Cardiac septum (tissue), 1 donor: ENCODE results near the gene ZRANB3. TPM values are rescaled to one million over a fixed set of nuclear protein-coding genes. Genes with fewer than 3 reads are reported as not detected.

Experiments
- DNase-seq: peaks from one replicate; pipeline ENCODE4 v3.0.0-alpha.2; 2020; ENCODE audit warnings: low spot score
- intact Hi-C: fragments of 100-400 bp; cut with DNase I; formaldehyde crosslinking; loops from one replicate; pipeline ENCODE4 v1.14.0; 2022
- total RNA-seq: library from RNA; stranded (reverse); fragmentation: NEBNext Ultra II Directional; extraction: Animal tissue kit (Norgen Biotek cat#: 25700); gene quantifications from one replicate; pipeline ENCODE4 v1.2.1, GENCODE V29; 2021
- donor health status: DM: no; HTN: no; CAD: no.

The ZRANB3 gene
- total RNA-seq, 1 donor from 2014 or later: 1.4 TPM

DNA sequence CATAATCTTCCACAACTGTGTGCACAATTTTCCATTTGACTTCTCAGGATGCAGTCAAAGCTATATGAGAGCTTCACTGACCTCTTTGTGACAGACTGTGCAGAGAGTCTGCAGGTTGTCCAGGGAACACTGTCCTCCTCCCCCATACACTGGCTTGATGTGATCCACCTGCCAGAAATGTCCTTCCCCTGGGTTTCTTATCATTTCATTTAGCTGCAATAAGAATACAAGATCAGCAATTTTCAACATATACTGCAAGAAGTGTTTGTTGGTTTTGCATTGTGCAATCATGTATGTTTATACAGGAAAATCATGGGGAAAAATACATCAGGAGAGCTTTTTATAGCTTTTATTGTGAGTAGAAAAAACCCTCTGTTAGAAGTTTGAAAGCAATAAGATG is 328.3 kb downstream of the ZRANB3 start:
- DNase-seq: no peak
- intact Hi-C loops: no loop called here

DNA sequence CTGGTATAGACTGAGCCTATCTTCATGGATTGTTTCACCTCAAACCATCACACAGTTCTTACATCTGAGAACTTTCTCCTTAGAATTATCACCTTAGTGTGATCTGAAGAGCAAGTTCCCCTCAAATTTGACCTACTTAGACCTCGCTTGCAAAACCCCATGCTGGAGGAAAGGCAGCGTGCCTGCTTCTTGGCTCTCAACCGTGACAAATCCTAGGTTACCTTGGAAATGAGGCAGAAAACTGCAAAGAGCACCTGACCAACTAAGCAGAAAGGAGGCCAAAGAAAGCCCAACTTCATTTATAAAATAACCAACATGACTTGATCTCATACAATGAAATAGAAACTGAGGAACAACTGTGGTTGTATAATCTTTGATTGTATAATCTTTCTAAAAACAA is 332.5 kb downstream of the ZRANB3 start:
- intact Hi-C loops: no loop called here
- no peak for DNase-seq

DNA sequence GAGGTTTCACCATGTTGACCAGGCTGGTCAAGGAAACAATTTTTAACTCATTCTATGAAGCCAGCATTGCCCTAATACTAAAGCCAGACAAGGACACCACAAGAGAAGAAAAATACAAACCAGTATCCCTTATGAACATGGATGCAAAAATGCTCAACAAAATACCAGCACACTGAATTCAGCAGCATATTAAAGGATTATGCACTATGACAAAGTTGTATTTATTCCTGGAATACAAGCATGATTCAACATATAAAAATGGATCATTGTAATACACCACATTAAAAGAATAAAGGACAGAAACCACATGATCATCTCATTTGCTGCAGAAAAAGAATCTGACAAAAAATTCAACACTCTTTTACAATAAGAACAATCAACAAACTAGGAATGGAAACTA is 340.2 kb downstream of the ZRANB3 start:
- no peak for DNase-seq
- intact Hi-C loops: no loop called here

DNA sequence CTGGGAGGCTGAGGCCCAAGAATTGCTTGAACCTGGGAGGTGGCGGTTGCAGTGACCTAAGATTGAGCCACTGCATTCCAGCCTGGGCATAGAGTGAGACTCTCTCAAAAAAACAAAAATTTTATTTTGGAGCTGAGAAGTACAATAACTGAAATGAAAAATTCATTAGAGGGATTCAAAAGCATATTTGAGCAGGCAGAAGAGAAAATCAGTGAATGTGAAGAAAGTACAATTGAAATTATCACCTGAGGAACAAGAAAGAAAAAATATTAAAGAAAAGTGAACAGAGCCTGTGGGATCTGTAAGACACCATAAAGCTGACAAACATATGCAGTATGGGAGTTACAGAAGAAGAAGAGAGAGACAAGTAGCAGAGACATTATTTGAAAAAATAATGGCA is 341.9 kb downstream of the ZRANB3 start:
- intact Hi-C loops: no loop called here

DNA sequence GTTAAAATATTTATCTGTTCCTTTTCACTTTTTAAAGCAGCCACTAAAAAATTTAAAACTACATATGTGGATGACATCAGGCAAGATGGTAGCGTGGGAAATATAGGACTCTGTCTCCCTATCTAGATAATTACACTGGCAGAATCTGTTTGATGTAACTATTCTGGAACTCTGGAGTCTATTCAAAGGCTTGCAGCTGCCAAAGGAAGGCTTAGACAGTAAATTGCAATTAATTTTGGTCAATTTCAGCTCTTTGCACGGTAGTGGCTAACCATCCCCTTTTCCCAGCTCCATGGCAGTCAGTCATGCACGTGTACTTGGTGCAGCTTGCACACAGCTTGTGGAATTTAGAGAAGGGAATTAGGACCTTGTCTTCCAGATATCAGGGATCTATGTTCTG is 343.7 kb downstream of the ZRANB3 start:
- intact Hi-C loops: no loop called here
- no peak for DNase-seq

More for the DNA sequence above, 341.9 kb downstream of the ZRANB3 start:
- no peak for DNase-seq

DNA sequence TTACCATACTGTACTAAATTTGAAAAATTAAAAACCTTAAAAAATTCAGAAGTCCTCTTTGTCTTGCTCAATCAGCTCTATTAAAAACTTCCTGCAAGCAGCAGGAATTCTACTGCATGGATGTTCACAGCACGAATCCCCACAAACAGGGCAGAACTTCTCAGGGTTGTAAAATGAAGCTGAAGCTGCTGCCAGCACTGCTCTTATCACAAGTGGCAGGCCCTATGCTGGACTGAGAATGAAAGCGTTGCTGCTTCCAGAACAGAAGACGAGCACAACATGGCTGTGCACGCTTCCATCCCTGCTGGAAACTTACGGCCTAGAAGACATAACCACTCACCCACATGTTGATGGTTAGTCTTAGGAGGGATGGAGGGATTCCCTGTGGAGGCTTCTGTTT is 345.0 kb downstream of the ZRANB3 start:
- no peak for DNase-seq

DNA sequence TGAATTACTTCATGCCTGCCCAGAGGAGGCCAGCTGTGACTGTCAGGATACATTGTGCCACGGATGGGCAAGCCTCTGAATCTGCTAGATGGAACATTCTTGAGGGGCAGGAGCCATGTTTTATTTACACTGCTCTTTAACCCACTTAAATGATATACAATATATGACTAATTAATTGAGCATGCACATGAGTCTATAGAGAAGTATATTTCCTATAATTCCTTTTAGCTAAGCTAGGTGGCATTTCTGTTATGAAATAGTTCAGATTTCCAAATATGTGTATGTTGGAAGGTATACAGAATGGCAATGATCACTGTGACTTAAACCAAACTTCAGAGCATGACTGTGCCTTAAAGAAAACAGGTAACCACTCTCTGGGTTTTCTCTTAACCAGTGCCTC is 347.2 kb downstream of the ZRANB3 start:
- intact Hi-C loops: no loop called here
- DNase-seq: no peak

More for the DNA sequence above, 345.0 kb downstream of the ZRANB3 start:
- intact Hi-C loops: no loop called here

DNA sequence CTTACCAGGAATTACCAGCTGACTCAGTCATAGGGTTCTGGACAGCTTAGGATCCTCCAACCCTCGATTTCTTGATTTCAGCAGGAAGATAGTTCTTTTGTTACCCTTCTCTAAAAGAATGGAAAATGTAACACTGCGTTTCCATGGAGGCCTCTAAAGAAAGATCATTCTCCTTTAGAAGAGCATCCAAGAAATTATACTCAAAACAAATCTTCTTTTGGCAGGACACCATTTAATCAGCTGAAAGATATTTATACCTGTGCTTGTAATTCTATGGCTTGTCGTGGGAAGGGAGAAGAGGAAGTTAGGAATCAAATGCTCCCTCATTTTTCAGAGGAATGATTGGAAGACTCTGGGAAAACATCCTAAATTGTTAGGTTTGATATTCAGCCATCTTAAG is 348.4 kb downstream of the ZRANB3 start:
- intact Hi-C loops: no loop called here
- no peak for DNase-seq

DNA sequence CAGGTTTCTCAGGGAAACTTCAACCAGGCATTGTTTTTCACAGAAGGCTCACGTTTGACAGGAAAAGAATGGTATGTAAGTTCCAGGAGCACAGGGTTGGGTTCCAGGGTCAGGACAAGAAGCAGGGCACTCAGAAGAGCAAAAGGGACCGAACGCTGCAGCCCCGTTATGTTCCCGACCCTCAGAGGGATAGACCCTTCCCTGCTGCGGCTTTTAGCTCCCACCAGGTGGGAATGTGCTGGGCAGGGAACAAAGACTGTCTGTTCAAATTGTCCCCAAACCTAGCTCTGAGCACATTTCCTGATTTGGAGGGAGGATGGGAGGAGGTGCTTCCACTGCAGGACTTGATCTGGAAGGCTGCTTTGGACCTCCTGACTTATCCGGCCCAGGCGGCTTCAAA is 348.8 kb downstream of the ZRANB3 start:
- DNase-seq: no peak
- intact Hi-C loops: no loop called here

DNA sequence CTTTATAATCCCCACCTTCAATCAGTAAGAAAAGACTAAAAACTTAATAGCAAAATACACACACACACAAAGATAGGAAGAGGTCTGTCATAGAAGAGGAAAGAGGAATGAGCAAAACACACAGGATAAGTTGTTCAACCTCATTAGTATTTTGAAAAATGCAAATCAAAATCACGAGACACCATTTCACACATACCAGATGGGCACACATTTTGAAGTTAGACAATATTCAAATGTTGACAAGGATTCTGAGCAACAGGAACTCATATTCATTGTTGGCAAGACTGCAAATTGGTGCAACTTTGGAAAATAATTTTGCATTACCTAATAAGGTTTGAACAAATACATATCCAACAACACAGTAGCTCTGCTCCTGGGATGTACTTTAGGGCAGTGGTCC is 351.3 kb downstream of the ZRANB3 start:
- intact Hi-C loops: no loop called here

DNA sequence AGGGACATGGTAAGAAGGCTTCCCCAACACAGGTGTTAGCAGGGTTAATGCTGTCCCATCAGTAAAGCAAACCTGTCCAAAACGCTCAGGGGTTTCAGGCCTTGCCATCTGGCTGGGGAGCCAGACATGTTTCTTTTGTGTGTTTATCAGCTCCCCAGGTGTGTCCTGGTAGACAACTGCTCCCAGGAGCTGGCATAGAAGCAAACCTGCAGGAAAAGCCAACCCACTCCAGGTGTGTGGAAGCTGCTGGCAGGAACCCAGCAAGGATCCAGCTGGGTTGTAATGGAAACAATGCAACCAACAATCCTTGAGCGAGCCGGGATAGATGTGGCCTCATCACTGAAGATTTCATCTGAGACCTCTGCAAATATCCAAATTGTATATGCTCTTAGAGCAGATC is 355.8 kb downstream of the ZRANB3 start:
- no peak for DNase-seq
- intact Hi-C loops: no loop called here

More for the DNA sequence above, 351.3 kb downstream of the ZRANB3 start:
- DNase-seq: no peak

DNA sequence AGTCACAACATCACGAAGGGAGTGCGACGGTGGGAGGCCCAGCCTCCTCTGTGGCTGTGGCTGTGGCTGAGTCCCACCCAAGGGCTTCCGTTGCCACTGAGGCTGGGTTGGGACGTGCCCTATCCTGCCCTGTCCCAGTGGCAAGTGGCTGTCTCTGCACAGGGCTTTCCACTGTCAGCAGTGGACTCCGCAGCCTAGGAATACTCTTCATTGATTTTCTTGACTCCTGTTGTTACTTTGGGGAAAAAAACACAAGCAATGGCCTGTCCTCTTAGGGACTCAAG is 356.3 kb downstream of the ZRANB3 start:
- intact Hi-C loops: no loop called here
- DNase-seq: no peak

DNA sequence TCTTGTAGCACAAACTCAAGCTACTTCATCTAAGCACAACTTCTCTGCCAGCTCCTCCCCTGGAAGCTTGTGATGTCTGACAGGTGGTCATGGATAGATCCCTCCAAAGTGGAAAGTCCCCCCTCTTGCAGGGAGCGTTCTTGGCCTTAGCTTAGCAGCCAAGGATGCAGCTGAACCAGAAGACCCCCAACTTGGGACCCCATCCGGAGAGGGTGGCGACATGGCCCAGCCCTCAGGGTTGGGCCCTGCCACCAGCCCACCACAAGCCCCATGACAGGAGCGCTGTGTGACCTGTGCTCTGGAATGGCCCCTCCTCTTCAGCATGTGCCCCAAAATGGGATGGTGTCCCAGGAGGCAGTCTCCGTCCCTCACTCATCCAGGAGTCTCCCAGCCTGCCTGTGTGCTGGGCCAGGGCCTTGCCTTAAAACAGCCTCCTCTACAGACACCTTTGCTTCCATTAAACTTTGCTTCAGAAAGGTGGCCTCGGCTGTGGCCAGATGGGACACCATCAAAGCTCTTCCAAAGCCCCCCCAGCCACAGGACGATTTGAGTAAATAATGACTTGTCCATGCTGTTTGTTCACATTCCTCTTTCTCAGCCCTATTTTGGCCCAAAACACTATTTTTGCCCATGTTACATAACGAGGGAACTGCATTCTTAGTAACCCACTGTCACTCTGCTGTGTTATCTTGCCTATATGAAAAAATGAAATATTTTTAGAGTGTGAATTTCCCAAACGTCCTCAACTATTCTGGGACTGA is 356.8 kb downstream of the ZRANB3 start:
- intact Hi-C loops: no loop called here
- no peak for DNase-seq

DNA sequence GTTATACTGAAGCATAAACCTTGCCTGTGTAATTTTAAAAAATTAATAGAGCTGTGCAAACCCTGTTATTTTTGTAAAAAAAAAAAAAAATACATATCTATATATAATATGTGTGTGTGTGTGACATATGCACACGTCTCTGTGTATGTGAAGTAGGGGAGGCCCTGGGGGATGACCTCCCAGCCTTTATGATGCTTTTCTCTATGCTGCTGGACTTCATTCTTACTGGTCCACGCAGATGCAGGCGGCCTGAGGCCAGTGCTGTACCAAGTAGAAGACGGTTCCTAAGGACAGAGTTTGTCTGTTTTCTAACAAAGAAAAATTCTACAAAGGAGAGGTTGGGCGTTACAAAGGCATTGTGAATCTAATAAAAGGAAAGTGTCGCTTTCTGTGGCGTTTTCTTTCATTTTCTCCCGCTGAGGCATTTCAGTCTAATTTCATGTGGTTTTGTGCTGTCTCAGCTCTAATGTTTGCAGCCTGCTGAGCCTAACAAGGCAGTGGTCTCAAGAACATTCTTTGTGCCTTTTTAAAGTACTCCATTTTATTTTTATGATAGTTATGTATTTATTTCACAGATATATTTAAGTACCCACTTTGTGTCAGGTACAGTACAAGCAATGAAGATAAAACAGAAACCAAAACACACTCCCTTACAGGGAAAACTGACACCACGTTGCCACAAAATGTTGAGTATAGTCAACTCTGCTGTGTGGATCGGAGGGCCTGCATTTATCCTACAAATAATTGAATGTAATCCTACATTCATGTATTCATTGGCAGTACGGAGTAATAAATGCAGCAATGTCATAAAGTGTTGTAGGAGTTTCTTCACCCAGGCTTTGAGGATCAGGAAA is 360.9 kb downstream of the ZRANB3 start:
- DNase-seq: no peak
- intact Hi-C loops: no loop called here

DNA sequence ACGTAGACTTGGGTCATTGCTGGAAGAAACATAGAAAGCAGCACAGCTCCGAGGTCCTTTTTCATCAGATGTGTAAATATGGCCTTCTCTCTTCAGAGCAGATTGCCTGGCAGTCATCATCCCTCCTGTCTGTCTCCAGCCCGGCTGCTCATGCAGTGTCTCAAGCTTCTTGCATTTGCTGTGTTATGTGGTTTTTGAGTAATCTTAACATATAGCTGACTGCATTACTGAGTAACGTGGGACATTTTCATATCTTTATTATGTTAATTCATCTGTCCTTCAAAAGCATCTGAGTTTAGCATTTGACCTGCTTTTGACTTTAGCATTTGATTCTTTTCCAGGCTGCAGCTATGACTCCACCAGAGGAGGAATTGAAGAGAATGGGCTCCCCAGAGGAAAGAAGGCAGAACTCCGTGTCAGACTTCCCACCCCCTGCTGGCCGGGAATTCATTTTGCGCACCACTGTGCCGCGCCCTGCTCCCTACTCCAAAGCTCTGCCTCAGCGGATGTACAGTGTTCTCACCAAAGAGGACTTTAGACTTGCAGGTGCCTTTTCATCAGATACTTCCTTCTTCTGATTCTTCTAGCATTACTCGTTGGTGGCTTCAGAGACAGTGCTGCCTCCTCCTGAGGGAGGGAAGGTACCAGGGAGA is 362.7 kb downstream of the ZRANB3 start:
- intact Hi-C loops: no loop called here

DNA sequence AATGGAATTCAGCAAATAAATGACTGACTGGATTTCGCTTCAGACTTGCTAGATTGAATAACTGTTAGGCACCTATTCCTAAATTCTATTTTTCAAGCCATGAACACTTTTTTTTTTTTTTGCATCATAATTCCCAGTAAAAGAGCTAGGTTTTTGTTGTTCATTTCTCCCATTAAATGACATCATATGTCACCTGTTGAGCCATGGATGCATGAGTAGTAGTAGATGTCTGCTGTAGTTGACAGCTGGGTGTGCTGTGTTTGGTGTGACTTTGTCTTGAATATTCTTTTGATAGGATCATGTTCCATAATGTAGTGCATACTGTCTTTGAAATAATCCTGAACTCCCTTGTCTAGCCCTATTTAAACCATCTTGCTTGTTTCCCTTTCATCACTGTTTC is 363.7 kb downstream of the ZRANB3 start:
- intact Hi-C loops: no loop called here
- no peak for DNase-seq

More for the DNA sequence above, 362.7 kb downstream of the ZRANB3 start:
- no peak for DNase-seq

DNA sequence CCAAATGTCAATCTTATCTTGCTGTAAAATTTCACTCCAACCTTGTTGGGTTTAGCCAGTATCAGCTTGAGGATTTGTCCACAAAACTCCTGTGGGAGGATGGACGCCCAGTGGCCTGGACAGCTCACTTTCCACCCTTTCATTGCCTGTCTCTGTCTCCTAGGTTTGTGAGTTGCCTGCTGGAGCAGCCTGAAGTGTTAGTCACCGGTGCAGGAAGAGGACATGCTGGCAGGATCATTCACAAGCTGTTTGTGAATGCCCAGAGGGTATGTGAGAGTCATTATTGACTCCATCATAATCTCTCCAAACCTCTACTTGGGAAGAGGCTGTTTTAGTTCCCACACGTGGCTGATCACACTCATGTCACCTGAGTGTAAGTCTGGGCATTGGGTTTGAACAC is 366.6 kb downstream of the ZRANB3 start:
- intact Hi-C loops: no loop called here
- no peak for DNase-seq

DNA sequence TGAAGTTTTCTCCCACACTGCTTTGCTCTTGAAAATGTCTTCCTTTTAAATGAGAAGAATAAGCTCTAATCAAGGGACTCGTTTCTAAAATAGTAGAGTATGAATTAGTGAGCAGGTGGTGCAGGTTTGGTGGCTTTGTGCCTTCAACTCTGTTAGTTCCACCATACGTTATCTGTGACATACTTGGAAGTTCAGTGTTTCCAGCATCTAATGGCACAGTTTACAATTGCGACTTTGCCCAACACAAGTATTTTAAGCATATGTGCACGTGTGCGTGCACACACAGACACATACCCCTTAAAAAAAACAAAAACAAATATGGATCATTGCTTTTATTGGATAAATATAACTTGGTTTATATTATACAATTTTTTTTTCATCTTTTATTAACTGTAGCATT is 367.1 kb downstream of the ZRANB3 start:
- no peak for DNase-seq
- intact Hi-C loops: no loop called here

DNA sequence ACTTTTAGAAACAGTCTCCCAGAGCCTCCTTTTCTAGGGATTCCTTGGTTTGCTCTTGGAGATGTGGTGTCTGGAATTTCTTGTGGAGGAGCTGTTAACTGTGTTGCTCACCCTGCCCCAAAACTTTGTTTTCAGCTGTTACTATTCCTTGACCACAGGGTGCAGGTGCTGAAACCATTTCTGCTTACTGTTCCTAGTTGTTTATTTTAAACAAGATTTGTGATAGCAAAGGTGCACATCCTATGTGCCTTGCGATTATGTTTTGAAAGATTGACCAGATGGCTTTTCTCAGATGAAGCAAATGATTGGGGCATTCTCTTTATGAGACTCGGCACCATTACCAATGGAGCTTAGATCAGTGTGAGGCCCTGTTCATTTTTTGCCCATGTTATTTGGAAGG is 367.7 kb downstream of the ZRANB3 start:
- intact Hi-C loops: no loop called here
- no peak for DNase-seq

DNA sequence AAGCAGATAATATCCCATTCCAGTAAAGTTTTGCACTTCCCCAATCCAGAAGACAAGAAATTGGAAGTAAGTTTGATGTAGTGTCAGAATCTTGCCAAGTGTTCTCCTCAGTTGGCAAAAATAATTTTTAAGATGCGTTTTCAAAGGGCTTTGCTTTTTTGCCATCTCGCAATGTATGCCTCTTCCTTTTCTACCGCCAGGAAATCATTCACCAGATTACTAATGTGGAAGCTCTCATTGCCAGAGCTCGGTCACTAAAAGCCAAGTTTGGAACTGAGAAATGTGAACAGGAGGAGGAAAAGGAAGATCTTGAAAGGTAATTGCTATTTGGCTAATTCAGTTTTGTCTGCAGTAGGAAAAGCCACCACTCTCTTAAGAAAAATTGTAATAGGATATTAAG is 368.2 kb downstream of the ZRANB3 start:
- intact Hi-C loops: no loop called here
- no peak for DNase-seq

DNA sequence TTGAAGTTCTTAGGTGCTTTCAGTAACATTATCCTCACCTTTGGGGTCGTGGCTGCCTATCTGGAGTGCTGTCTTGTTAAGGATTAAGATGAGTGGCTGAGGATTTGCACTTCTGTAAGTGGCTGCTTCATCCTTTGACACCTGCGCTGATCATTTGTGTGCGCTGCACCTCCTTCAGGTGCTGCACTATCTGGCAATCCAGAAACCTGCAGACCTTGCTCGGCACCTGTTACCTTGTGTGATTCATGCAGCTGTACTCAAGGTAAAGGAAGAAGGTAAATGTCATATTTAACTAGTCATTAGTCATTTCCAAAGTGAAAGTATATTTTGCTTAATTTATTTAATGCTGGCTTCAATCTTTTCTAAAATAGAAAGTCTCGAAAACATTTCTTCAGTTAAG is 368.6 kb downstream of the ZRANB3 start:
- DNase-seq: no peak
- intact Hi-C loops: no loop called here
